GM19438 (cell line): Measurements from ENCODE around the gene IPO13.

Source experiments
- ATAC-seq: cut with Tn5 transposase; IDR thresholded peaks from one replicate; pipeline ENCODE4 v1.9.1; 2021; ENCODE audit warnings: low read depth; ENCODE audit not compliant: unreplicated experiment

The IPO13 gene, protein sequence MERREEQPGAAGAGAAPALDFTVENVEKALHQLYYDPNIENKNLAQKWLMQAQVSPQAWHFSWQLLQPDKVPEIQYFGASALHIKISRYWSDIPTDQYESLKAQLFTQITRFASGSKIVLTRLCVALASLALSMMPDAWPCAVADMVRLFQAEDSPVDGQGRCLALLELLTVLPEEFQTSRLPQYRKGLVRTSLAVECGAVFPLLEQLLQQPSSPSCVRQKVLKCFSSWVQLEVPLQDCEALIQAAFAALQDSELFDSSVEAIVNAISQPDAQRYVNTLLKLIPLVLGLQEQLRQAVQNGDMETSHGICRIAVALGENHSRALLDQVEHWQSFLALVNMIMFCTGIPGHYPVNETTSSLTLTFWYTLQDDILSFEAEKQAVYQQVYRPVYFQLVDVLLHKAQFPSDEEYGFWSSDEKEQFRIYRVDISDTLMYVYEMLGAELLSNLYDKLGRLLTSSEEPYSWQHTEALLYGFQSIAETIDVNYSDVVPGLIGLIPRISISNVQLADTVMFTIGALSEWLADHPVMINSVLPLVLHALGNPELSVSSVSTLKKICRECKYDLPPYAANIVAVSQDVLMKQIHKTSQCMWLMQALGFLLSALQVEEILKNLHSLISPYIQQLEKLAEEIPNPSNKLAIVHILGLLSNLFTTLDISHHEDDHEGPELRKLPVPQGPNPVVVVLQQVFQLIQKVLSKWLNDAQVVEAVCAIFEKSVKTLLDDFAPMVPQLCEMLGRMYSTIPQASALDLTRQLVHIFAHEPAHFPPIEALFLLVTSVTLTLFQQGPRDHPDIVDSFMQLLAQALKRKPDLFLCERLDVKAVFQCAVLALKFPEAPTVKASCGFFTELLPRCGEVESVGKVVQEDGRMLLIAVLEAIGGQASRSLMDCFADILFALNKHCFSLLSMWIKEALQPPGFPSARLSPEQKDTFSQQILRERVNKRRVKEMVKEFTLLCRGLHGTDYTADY

DNA sequence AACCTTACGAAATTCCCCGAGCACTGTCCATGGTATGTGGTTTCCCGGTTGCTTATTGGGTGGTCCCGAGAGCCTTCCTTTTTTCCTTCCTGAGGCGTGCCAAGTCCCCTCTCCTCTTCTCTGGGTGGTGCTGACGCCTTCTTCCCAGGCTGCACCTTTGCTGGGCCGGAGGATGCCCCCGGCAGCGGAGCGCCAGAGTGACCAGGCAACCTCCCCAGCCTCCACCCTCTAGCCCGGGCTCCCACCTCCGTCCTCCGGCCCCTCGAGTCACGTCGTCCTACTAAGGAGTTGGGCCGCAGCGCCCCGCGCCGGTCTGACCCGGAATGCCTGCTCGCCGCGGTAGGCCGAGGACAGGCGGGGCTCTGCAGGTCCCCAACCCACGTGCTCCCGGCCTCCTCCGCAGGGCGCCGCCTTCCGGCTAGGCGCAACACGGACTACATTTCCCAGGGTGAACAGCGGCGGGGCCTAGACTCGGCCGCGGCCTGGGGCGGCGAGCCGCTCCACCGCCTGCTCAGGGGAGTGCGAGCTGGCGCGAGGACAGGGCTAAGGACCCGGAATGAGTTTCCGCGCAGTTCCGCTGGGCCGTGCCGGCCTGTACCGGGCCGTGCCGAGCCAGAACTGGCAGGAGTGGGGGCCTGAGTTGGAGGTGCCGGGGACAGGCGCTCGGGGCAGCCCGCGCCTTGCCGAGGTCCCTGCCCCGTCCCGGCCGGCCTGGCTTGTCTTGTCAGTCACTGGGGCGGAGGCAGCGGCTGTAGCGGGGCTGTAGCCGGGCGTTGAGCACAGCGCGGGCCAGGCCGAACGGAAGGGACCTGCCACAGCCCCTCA lies at the start of gene IPO13:
TSS of gene IPO13 (plus strand) at position 715 of the 825 bp plus-strand sequence. CDS start 651 bp downstream, outside the sequence.
- peak; percentile 96 for ATAC-seq

DNA sequence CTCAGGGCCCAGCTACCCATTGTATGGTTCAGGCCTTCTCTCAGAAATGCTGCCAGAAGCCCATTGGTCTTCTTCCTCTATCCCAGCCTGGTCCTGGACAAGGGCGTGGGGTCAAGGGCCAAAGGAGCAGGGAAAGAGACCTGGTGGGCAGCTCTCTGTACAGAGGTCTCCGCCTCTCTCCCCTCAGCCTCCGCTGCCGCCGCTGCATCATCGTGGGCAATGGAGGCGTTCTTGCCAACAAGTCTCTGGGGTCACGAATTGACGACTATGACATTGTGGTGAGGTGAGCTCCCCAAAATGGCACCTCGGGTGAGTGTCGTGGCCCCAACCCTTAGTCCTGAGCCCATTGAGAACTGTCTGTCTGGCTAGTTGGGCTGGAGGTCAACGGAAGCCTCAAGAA lies 47.8 kb upstream of the IPO13 start:
- ATAC-seq = no peak

DNA sequence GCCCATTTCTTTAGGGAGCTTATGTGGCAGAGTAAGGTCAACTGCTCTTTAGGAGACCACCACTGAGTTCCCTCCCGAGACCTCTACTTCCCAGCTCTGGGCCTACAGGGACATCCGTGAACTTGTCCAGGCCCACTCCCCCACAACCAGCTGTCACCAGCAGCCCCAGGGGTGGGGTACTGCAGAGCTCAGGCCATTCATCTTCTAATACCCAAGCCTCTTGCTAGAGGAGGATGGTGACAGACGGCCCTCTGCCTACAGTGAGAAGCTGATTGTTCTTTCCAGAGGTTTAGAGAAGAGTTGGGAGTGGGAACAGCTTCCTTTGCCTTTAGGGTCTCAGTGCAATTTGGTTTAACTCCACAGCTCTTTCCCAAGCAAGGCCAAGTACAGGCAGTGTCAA lies 46.4 kb upstream of the IPO13 start:
- no peak for ATAC-seq

DNA sequence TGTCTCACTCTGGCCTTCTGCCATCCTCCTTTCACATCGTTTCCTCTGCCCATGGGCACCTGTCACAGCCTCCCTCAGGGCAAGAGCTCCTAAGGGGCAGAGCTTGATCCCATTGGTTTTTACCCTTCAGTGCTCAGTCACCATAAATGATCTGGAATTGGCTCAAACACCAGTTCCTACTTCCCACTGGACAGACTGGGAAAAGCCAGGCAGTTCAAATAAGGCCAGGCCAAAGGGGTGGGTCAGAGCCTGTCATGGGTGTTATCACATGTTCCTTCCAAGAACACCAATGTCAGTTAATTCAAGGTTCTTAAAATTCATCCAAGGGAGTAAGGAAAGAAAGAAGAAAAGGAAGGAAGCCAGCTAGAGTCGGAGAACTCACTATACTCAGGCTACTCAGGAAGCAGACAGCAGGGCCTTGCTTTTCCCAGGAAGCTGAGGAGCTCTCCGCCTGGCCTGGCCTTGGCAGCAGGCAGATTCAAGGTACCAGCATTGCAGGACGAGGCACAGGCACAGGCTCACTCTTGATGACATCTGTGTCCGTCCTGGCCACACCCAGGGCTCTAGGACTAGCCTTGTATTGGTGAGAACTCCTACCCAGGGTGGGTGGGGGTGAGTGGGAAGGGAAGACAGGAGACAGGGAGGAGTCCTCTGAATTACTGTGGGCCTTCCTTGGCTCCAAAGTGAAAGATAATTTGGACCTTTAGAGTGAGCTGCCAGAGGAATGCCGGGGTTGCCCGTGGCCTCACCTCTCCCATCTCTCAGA lies 45.4 kb upstream of the IPO13 start:
- ATAC-seq = no peak

DNA sequence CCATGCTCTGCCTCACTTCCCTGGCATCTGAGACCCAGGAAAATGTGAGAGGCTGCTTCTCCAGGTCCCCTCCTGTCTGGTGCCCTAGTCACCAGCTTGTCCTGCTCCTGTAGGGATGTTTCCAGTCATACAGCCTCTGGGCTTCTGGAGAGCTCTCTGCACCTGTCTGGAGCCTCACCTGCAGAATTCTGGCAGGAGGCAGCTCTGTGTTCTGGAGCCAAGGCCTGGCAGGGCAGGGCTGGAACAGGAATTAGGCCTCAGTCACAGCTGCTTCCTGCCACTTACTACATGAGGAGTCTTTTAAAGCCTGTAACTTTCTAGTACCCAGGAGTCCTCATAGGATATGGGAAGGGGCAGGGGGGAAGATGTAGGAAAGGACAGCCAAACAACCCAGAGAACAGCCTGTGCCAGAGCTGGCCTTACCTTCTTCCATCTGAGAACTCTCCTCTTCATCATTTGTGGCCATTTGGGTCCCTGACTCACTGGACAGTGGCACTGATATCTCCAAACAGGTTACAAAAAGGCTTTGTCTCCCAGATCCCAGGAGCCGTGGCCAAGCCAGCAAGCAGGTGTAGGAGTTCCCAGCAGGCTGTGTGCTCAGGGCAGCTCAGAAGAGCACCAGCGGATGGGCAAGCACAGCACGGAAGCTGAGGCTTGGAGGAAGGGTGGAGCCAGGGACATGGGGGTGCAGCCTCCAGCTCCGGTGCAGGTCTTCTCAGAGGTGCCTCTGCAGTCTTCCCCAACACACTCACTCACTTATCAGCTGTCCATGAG lies 44.5 kb upstream of the IPO13 start:
- no peak for ATAC-seq

DNA sequence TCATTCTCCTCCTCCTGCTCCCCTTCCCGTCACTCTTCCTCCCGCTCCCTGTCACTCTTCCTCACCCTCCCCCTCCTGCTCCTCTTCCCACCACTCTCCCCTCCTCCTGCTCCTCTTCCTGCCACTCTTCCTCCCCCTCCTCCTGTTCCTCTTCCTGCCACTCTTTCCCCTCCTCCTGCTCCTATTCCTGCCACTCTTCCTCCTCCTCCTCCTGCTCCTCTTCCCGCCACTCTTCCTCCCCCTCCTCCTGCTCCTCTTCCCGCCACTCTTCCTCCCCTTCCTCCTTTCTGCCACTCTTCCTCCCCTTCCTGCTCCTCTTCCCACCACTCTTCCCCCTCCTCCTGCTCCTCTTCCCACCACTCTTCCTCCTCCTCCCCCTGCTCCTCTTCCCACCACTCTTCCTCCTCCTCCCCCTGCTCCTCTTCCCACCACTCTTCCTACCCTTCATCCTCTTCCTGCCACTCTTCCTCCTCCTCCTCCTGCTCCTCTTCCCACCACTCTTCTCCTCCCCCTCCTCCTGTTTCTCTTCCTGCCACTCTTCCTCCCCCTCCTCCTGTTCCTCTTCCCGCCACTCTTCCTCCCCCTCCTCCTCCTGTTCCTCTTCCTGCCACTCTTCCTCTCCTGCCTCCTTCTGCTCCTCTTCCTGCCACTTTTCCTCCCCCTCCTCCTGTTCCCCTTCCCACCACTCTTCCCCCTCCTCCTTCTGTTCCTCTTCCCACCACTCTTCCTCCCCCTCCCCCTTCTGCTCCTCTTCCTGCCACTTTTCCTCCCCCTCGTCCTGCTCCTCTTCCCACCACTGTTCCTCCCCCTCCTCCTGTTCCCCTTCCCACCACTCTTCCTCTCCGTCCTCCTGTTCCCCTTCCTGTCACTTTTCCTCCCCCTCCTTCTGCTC lies 41.8 kb upstream of the IPO13 start:
- no peak for ATAC-seq

DNA sequence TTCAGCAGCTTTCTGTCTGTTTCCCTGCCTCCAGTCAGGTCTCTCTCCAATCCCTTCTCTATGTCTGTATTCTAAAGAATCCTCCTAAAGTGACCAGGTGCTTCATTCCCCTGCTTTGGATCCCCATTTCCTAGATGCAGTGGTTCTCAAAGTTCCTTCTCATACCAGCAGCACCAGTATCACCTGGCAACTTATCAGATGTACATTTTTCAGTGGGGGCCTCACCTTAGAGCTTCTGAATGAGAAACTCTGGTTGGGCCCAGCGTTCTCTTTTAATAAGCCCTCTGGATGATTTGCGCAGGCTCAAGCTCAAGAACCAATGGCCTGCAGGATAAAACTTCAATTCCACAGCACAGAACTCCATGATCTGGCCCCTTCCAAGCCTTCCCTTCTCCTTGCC lies 38.5 kb upstream of the IPO13 start:
- ATAC-seq = no peak

DNA sequence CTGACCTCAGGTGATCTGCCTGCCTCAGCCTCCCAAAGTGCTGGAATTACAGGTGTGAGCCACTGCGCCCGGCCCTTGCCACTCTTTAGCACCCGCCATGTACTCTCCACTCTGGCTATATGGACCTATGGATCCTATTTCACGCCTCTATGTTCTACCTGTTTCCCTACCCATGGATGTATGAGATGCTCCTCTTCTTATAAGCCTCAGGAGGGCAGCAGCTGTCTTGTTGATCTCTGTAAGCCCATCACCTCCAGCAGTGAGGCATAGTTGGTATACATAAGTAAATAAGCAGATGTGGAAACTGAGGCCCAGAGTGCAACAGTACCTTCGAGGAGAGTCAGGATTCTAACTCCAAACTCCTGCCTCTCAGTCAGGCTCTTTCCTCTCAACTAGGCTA lies 37.9 kb upstream of the IPO13 start:
- no peak for ATAC-seq

DNA sequence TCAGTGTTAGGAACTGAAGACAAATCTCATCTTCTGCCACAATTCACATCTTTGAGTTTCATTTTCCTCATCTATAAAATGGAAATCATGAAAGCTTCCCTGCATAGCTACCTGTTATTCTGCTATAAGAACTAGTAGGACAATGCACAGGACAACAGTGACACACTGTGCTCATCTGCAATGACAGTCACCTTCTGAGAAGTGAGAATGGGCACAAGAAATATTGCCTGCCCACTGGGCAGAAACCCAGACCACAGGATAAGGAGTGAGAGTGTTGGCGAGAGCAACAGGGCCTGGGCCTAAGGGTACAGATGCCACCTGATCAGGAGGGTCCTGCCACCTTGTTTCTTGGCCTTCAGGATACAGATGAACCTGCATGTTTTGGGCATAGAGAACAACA lies 36.4 kb upstream of the IPO13 start:
- ATAC-seq = no peak

DNA sequence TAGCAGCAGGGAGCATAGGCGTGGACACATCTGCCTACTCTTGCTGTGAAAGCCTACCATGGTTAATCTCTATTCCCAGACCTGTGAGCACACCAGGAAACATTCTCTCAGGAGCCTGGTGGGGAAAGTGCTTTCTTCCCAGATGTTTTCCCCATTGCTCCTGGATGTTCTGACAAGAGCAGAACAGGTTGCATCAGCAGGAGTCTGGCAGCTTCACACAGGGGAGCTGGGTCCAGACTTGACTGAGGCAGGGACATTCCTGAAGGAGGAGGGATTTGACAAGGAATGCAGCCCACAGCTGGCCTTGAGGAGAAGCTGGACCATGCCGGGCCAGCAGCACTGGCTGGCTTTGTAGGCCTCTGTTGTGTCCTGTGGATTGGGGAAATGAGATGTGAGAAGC lies 34.1 kb upstream of the IPO13 start:
- no peak for ATAC-seq

DNA sequence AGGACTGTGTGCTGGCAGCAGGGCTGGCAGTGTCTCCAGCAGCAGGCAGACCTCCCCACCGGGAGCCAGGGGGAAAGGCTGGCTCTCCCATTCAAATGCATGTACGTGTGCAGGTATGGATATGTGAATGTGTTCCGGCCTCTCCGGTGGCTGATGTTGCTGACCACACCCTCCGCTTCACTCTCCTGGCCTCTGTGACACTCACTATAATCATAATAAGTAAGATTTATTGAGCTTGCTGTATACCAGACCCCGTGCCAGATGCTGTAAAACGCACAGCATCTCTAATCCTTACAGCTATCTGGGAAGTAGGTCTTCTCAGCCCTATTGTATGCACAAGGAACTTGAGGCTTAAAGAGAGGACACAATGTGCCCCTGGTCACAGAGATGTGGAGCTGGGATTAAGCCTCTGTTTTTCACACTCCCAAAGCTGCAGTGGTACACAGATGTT lies 33.7 kb upstream of the IPO13 start:
- no peak for ATAC-seq

DNA sequence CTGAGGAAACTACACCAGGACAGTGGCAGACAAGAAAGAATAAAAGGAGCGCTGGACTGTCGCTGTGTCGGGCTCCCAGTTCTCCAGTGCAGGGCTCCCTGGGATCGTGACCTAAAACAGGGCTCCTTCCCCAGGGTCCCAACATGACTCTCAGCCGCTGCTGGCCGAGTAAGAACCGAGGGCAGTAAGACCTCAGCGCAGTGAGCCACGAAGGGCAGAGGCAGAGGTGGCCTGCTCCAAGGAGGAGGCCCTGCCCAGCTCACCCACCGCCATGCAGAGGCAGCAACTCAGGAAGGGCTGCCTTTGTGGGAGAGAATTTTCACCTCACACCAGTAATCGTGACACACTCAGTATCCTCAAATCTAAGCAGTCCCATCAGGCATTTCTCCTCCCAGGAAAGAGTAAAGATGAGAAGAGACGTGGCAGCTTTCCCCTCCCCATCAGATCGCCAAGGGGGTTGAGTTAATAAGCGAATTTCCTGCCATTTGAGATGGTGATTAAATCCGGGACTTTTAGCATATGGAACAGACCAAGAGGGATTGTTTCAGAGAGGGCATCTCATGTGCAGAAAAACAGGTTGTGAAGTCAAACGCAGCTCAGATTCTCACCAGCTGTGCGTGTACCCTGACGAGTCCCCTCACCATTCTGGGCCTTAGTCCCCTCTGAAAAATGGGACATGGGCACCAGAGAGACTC lies 32.9 kb upstream of the IPO13 start:
- no peak for ATAC-seq

DNA sequence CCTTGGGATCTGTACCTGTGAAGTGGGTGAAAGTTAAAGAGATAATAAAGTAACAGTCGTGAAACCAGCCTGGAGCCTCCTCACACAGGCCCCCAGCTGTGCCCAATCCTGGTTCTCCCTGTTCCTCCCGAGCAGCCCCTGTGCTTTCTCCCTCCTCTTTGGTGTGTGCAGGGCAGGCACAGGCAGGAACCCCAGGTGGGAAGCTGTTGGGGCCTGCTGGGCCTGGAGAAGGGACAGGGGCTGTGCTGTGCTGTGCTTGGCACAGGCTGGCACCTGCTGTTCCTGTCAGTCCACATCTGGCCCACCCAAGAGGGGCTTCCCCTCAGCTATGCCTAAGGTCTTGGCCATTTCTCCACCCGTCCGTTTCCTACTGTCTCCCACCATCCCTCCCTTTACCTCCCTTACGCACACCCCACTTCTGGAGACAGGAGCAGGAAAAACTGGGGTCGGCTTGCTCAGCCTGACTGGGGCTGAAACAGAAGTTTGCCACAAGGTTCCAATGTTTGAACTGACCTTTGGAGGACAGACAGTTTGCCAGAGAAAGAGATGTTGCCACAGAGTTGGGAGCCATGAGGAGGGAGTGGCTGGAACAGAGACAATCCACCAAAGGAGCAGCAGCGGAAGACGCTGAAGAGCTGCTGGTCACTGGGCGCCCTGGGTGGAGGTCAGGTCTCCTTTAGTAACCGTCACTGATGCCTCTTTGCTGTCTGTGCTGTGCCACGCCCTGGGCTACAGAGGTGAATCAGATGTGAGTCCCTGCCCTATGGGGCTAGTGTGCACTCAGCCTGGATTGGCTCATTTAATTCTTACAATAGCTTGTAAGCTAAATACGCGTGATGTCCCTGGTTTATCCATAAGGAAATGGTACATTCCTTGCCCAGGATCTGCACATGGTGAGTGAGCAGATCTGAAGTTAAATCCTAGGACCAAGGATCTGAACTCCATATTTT lies 31.9 kb upstream of the IPO13 start:
- no peak for ATAC-seq

DNA sequence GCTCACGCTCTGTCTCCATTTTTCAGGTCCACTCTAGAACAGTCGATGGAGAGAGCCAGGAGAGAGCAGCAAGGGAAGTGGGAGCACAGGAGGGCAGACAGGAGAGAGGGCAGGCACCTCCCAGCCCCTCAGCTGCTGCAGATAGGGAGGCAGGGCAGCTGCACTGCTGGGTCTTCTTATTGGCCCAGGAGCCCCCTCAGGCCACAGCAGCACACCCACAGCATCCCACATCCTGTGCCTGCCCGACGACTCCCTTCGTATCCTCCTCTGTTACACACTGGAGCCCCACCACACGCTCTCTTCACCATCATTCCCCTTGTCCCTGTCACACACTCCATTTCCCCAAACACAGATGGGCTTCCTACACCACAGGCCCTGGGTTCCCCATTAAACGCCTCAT lies 26.8 kb upstream of the IPO13 start:
- ATAC-seq = no peak

DNA sequence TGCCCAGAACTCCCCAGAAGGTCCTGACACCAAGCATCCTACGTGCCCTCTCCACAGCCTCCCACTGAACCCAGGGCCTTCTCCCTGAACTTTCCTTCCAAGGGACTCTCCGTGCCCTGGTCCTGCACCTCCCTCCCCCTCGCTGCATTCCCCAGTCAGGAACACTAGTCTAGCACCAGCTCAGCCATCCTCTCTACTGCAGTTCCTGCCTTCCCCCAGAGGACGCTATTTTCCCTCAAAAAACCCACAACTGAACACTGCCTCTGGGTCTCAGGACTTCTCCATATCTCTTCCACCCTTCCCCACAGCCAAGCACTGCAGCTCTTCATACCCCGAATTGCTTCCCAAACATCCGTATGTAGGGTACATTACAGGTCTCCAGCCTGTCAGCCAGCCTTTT lies 25.7 kb upstream of the IPO13 start:
- no peak for ATAC-seq

DNA sequence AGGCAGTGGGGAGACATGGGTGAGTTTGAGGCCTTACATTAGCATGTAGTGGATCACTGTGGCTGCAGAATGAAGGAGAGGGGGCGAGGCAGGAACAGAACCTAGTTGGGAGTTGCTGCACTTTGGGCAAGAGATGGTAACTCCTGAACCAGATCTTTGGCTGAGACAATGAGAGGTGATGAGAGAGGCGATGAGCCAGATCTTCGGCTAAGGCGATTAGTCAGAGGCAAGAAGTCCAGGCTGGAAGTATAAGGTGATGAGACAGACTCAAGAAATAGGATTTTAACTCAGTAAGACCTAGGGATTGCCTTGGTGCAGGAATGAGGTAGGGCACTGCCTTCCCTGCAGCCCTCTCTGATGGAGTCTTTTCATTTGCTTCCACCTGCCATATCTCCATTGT lies 22.2 kb upstream of the IPO13 start:
- no peak for ATAC-seq

DNA sequence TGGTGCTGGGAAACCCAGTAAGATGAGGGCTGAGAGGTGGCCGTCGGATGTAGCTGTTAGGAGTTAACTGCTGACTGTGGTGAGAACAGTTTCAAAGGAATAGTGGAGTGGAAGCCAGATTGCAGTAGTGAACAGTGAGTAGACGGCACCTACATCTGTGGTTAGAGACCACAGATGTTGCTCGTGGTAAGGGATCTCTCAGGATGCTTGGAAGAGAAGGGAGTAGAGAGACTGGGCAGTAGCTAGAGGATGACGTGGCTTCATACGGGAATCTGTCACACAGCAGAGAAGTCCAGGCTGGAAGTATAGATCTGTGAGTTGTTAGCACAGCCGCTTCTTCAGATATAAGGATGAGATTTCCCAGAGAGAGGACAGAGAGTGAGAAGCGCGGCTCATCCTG lies 20.9 kb upstream of the IPO13 start:
- ATAC-seq = no peak
